ENCODE results near the gene SRRM2. TPM values are rescaled to one million over a fixed set of nuclear protein-coding genes. Genes with fewer than 3 reads are reported as not detected.

Gene SRRM2
- polyA plus RNA-seq, 1 donor = 485 TPM

DNA sequence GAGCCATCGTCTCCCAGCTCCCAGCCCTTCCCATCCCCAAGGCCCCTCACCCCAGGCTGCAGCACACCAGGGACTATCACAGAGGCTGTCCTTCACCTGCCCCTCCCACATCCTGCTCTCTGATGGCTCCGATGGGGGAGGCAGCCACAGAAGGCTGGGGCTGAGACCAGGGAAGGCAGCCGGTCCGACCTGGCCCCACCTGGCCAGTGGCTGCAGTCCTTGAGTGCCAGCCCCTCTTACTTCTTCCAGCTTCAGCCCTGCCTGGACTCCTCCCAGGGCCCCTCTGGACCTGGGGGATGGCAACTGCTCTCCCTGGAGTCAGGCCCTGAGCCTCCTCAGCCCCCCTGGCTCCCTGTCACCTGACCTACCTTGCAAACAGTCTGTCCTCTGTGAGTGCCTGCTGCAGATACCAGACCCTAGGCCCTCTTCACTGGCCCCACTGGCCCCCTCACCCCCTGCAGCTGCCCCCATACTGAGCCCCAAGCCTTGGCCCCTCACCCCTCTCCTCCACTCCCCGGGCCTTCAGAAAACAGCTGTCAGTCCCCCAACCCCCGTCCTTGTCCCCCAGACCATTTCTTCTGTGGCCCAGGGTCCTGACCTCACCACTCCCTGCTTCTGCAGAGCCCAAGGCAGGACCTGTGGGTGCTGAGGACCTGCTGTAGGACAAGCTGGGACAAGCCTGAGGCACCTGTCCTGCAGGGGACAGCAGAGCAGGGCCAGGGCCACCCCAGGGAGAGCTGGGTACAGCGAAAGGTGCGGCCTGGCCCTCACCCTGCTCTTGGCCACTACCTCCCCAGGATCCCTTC, 12.6 kb upstream of the SRRM2 start:
- DNase-seq (ENCODE audit: low read depth) = no peak

DNA sequence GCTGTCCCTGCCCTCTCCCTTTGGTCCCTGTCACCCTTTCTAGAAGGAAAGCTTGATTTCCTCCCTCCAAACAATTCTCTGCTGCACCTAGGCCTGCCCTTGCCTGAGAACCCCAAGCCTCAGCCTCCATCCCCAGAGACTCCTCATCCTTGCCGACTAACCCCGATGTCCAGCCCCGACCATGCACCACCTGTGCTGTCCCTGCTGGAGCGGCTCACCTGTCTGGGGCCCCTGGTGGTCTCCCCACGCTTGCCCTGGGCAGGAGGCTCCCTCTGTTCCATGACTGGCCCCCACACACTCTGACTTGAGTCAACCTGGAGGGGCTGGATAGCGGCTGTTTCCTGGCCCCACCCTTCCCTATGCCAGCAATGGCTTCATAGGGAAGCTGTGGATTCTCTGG, 12.0 kb upstream of the SRRM2 start:
- DNase-seq (ENCODE audit: low read depth) = no peak

DNA sequence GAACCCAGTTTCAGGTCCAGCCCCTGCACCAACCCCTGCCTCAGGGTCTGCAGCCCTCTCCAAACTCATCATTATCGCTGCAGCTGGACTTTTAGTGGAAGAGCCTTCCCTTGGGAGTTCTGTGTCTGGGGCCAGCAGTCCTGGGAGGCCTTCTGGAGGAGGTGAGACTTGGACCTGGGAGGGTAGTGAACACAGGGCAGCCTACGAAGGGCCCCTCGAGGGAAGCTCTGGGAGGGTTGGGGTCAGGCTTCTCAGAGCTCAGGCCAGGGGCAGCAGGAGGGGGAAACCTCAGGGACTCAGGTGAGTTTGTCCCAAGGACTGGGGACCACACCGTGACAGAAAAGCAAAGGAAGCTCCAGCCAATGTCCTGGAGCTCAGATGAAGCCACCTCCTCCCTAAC, 11.3 kb upstream of the SRRM2 start:
- no peak for DNase-seq (ENCODE audit: low read depth)

DNA sequence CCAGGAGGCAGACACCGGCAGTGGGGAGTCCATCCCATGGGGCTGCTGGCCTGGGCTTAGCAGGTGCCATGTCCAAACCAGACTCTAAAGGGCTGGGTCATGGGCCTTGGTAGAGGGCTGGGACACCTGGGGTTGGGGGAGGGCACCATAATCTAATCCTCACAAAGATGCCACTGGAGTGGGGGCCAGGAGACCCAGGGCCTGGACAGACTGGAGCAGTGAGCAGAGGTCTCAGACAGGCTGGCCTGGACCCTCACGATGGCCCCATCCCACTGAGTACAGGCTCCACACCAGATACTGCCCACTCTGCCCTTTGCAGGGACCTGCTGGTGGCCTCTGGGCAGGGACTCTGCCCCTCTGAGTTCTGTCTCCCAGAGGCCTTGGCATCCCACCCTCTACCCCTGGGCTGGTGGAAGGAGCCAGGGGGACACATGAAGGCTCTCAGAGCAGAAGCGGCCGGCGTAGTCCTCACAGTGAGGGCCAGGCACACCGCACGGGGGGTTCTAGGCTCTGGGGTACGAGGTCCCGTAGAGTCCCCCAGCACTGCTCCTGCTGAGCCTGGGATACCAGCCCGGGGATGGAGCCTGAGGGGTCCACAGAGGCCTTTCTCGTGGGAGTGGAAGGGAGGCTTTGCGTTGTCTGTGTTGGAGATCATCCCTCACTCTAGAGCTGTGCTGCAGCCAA, 10.0 kb upstream of the SRRM2 start:
- no peak for DNase-seq (ENCODE audit: low read depth)

DNA sequence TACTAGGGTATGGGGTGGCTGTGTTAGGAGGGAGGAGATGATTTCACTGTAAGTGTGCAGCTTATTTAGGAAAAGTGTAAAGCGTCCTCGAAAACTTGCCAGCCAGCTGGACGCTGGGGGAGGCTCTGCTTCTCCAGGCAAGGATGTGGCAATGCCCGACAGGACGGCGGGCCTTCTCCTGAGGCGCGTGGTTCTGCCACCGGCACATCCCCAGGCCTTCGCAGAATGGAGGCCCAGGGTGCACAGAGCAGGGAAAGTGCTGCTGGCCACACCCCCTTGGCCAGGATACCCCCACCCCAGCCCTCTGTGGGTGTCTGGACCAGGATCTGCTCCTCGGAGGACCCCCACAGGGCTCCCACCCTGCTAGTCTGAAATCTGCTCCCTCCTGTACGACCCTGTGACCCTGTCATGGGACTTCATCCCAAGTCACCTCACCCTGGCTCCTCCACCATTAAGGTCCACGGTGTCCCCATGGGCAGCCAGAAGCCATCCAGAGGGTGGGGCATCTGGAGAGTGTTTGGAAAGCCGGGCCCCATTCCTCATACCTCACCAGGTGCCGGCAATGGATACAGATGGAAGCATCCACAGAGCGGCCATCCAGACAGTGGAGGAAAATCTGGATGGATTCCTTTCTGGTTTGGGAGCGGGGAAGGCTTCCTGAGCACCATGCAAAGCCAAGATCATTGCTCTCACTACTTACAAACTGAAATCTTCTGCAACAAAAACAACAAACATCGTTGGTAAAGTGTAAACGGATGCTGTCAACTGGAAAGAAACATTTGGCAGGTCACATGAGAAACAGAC, 9.2 kb upstream of the SRRM2 start:
- no peak for DNase-seq (ENCODE audit: low read depth)

DNA sequence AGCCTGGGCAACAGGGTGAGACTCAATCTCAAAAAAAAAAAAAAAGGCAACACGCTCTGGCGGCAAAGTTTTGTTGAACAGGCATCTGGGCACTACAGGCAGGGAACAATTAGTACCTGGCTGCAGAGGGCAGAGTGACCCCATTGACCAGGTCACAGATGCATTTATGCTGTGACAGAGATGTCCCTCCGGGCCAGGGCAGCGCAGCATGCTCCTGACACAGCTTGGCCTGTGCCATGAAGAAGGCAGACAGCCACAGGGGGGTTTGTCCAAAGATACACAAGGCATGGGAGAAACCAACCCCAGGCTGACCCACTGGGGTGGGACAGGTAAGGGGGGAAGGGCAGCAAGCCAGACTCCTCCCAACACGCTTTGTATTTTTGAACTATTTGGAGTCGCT, 7.7 kb upstream of the SRRM2 start:
- DNase-seq (ENCODE audit: low read depth) = no peak

DNA sequence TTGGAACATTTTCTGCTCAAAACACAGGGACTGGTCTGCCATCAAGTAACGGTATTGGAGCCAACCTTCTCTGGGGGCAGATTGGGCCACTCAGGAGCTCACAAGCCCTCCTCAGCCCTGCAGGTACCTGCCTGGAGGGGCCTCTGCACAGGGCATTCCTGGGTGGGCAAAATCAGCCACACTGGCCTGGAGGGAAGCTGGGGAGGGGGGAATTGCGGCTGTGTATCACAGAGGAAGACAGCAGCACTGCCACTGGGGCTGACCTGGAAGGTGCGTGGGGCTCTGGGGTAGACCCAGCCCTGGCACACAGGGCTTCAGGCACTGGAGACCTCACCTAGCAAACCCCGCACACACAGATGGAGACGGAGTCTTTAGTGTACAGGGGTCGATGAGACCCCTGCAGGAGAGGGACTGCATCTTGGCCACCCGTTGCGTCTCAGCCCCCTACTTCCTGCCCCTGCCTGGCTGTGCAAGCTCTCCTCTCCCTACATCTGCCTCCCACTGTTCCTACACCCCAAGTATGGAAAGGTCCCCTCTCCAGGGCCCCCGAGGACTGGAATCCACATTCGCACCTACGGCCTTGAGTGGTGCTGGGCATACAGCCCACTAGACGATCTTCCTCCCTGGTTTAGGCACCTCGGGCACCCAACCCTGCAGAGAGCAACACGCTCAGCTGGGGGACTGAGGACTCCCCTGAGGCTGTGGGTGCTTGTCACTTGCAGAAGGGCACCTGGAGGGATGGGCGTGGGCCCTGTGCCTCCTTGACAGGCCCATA, 7.1 kb upstream of the SRRM2 start:
- no peak for DNase-seq (ENCODE audit: low read depth)

DNA sequence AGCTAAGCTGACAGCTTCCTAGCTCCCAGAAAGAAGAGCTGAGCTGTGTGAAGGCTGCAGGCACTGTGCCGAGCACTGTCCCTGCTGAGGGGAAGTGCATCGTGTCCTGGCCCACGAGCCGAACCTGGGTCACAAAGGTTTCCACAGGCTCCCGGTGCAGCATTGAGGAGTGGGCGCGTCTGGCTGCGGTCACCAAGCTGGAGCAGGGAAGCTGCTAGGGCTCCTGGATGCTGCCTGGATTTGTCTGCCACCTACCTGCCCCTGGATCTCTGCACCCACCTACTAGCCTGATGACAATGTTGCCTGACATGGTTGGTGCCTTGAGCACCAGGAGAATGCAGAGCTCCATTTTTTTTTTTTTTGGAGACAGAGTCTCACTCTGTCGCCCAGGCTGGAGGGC, 6.5 kb upstream of the SRRM2 start:
- no peak for DNase-seq (ENCODE audit: low read depth)

DNA sequence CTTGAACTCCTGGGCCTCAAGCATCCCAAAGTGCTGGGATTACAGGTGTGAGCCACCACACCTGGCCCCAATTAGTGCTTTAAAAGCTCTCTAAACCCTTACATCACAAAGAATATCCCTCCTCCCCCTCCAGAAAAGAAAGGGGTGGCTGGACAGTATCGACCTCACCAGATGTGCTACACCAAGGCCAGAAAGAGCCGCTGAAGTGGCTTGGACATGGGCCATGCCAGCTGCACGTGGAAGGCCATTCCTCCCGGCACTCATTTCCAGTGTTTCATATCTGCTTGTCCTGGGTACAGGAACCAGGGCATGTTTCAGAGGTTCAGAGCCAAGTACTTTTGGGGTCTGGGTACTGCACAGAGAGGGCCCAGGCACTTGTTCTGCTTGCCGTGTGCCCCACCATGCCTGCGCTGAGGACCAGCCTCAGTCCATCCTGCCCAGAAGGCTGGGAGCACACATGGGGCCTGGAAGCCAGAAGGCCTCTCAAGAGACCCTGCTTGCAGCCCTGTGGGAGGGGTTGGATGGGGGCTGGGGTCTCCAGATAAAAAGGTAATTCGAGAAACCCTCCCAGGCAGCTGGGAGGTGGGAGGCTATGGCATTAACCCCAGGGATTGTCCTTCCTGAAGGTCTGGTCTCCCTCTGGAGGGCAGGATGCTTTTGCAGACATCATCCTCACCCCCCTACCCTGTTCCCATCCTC, 3.5 kb upstream of the SRRM2 start:
- DNase-seq (ENCODE audit: low read depth) = no peak

DNA sequence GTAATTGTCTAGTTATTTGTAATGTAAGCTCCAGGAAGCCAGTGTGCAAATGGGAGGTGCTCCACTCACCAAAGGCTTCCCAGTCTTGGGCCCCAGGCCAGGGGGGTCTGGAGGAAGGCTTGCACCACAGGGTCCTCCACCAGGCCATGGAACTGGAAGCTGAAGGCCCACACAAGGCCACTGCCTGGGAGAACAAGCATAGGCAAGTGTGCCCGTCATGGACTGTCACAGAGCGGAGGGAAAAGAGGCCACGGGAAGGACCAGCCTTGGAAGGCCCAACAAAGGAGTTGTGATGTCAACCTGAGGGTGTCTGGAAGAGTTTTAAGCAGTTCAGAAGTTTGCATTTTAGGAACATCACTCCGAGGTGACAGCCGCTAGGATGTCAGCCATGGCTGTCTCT, 3.0 kb upstream of the SRRM2 start:
- DNase-seq (ENCODE audit: low read depth) = no peak

DNA sequence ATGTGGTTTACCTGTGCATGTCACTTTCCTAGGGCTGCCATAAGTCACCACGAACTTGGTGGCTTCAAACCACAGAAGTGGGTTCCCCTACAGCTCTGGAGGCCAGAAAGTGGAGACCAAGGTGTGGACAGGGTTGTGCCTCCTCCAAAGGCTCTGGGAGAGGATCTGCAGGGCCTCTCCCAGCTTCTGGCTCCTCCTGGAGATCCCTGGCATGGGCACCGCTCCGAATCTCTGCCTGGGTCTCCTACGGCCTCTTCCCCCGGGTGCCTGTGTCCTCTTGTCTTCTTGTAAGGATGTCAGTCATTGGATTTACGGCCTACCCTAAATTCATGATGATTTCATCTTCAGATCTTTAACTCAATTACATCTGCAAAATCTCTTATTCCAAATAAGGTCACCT, 2.5 kb upstream of the SRRM2 start:
- no peak for DNase-seq (ENCODE audit: low read depth)

DNA sequence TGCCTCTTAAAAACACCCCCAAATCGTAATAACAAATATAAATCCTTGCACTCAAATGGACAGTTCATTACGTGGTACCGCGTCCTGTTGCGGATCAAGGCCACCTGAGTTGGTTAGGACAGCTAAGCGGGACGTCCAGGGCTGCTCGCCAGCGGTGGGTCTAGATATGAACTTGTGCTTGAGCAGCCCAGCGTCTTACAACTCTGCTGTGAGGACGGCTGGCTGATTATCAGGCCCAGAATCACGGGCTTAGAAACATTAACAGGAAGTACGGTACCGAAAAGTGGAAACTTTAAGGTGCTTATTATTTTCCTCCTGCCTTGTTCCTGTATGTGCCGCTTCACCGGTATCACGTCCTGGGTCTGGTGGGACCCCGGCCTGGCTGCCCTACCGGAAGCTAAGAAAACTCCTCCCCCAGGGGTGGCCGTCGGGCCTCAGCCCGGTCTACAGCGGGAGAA, 832 bp upstream of the SRRM2 start:
- DNase-seq (ENCODE audit: low read depth) = no peak

DNA sequence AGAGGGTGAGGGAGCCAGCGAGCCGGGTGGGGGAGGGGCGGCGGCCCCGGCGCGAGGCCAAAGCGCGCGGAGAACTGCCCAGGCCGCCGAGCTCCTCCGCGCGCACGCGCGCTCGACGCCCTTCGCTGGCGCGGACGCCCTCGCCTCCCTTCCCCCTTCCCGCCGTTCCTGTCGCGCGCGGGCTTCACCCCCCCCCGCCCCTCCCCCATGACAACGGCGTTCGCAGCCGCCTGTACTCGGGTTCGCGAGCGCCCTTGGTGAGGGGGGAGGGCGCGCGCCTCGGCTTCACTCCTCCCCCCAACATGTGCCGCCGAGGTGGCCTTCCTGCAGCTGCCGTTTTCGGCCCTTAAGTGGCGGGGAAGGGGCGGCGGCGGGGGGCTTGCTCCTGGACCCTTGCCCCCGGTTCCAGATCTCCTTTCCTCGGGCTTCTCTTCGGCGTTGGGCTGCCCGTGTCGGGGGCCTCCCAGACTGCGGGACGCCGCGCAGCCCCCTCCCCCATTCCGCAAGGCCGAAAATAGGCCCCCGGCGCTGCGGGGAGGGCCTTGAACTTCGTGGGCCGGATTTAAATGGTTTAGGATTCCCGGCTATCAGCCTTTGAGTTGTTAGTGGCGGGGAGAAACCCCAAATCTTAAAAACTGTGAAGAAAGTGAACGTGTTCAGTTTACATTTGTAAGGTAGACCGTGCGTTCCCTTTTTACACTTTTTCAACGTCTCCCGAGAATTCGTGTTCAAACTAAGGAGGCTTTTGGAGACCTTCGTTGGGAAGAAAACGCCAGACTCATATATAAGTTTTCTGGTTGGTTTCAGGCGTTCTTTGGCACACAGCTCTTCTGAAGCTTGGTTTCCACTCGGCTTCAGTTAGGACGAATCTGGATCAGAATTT, 653 bp downstream of the SRRM2 start:
- DNase-seq (ENCODE audit: low read depth) = peak; percentile 62

DNA sequence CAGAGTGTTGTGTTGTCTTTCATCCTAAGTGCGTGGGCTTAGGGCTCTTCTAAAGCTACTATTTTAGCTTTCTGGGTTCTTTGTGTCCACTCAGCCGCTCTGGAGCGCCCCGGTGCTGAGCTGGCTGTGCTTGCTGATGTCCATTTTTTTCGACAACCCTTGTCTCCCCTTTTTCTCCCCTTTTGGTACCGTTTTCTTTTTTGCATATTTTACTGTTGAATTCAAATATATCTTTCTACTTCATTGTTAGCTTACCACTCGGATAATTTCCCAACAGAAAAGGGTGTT, 1.2 kb downstream of the SRRM2 start:
- DNase-seq (ENCODE audit: low read depth) = no peak

DNA sequence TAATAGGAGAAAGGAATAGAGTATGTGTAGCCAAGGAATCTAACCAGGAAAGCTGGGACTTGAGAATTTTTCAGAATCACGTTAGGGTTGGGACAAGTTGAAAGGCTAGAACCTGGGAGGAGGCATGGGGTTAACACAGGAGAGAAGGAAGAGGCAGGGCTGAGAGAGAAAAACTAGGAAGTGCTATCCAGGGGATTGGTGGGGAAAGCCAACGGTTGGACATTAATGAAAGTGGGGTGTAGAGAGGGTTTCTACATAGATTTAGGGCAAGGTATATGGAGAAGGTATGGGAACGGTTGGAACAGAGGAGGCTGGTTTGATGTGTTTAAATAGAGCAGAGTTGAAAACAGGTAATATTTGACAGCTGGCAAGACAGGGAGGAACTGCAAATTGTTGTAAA, 2.7 kb downstream of the SRRM2 start:
- no peak for DNase-seq (ENCODE audit: low read depth)

DNA sequence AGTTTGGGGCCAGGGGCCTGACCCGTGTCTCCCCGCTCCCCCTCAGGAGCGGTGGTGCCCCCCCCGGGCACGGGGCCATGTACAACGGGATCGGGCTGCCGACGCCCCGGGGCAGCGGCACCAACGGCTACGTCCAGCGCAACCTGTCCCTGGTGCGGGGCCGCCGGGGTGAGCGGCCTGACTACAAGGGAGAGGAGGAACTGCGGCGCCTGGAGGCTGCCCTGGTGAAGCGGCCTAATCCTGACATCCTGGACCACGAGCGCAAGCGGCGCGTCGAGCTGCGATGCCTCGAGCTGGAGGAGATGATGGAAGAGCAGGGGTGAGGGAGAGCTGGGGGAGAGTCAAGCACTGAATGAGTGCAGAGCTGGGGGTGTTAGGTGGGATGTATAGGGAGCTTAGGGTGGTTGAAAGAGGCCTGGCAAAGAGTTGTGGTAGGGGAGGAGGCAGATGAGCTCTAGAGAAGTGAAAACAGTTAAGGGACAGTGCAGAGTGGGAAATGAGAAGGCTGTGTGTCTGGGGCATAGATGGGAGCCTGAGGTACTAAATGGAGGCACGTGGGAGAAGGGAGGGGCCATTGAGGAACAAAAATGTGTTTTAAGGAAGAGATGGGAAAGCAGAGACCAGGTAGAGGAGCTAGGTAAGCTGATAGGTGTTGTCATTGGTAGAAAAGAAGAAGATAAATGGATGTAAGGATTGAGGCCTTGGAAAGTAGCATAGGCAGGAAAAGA, 4.0 kb downstream of the SRRM2 start:
- no peak for DNase-seq (ENCODE audit: low read depth)

DNA sequence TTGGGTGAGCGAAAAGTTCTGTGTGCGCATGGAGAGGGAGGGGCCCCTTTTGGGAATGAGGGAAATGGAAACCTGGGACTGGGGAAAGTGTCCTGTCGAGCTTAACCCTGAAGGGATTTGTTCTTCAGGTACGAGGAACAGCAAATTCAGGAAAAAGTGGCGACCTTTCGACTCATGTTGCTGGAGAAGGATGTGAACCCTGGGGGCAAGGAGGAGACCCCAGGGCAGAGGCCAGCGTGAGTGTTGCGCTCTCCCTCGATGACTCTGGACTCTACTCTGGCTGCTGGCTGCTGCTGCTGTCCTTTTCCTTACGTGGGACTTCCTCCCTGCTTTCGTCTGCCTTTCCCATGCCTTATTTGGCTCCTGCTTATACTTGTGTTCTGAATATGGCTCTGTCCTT, 4.9 kb downstream of the SRRM2 start:
- DNase-seq (ENCODE audit: low read depth) = no peak

DNA sequence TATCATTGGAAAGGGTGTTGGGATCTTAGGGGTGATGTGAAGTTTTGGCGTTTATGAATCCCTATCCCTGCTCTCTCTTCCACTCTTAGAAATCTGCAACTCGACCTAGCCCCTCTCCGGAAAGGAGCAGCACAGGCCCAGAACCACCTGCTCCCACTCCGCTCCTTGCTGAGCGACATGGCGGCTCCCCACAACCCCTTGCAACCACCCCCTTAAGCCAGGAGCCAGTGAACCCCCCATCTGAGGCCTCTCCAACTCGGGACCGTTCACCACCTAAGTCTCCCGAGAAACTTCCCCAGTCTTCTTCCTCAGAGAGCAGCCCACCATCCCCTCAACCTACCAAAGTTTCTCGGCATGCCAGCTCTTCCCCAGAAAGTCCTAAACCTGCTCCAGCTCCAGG, 9.0 kb downstream of the SRRM2 start:
- DNase-seq (ENCODE audit: low read depth) = no peak

DNA sequence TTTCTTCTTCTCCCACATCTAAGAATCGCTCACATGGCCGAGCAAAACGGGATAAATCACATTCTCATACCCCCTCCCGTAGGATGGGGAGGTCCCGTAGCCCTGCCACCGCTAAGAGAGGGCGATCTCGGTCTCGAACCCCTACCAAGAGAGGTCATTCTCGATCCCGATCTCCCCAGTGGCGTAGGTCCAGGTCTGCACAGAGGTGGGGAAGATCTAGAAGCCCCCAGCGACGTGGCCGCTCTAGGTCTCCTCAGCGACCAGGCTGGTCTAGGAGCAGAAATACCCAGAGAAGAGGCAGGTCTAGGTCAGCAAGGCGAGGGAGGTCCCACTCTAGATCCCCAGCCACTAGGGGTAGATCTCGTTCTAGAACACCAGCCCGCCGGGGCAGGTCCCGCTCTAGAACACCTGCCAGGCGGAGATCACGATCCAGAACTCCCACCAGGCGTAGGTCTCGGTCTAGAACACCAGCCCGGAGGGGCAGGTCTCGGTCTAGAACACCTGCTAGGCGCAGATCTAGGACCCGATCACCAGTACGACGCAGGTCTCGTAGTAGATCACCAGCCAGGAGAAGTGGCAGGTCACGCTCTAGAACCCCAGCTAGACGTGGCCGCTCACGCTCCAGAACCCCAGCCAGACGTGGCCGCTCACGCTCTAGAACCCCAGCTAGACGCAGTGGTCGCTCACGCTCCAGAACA, 9.6 kb downstream of the SRRM2 start:
- no peak for DNase-seq (ENCODE audit: low read depth)

All from forelimb muscle (tissue), 1 donor.